HG03575 (cell line): ENCODE measurements around the gene LRRN4CL.
A peak's percentile ranks its signal among the peaks of the same experiment; 100 is the strongest.
"Not testable (repeated sequence)": the region's sequence is repeated elsewhere in the genome, so short reads cannot be mapped to it uniquely, and the experiment has no call there.

Source experiments
- ATAC-seq: cut with Tn5 transposase; IDR thresholded peaks from one replicate; pipeline ENCODE4 v1.9.1; 2021; ENCODE audit not compliant: unreplicated experiment, insufficient number of reproducible peaks, low FRiP score; ENCODE audit errors: extremely low read depth

The LRRN4CL gene

DNA sequence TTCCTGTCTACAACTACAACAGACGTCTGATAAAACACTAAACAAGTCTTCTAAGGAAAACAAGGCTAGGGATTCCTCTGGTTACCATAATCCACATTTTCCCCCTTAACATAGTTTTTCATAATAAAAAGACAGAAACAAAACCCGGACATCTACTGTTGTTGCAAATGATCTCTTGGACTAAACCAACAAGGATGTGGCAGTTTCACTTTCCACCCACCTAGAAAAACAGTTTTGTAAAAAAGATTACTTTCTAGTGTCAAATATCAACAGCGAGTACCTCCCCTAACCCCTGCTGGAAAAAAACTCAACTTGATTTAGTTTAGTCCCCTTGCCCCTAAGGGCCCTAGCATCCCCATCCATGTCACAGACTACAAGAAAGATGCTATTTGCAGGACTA, 23.5 kb upstream of the LRRN4CL start:
- no peak for ATAC-seq

DNA sequence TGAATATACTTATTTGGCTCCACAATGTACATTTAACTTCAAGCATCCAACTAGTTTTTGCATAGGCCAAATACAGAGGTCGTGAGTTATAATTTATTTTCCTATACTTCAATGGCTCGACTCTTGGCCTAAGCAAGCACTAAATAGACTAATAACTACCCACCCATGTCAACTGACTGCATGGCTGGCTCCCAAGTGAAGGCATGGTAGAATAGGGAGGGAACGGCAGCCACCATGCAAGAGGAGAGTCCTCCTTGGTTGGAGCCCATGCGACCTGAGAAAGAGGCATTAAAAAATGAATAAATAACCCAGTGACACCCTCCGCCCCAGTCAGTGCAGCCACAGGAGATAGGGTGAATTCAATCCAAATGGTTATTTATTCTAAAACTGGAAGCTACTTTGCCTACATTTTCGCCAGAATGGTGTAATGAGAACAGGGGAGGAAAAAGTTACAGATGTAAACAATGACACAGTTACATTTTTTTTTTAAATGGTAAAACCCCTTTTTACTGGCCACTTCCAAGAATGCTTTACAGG, 23.0 kb upstream of the LRRN4CL start:
- no peak for ATAC-seq

GRCh38 chr11:62710001-62710345, 20.6 kb upstream of the LRRN4CL start:
- ATAC-seq = no peak

DNA sequence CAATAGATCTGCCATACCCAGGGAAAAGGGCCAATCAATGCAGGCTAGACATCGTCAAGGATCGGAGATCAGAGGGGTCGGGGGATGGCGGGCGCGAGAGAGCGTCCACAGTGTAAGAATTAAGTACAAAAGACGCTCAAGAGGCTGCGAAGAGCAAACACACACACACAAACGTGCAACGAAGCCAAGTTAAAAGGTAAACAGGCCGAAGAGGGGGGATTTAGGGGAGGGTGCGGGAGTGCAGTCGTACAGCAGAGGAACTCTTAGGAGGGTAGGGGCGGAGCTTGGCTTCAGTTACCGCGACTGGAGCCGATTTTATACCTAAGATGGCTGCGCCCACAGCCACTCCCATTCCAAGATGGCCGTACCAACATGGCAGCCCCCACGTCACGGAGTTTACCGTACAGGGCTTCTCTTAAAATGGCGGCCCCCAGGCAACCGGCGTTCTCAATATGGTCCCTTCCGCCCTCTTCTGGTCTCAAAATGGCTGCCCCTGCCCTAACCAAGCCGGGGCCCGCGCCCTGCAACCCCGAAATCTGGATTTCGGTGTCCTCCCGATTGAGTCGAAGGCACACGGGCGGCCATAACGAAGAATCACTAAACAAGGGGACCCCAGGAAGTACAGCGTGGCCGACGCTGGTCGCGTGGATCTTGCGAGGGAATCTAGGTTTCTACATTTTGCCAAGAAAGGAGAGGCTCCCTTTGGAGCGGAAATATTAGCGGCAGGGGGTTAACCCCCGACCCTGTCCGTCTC, 20.1 kb upstream of the LRRN4CL start:
- ATAC-seq = peak; percentile 39

DNA sequence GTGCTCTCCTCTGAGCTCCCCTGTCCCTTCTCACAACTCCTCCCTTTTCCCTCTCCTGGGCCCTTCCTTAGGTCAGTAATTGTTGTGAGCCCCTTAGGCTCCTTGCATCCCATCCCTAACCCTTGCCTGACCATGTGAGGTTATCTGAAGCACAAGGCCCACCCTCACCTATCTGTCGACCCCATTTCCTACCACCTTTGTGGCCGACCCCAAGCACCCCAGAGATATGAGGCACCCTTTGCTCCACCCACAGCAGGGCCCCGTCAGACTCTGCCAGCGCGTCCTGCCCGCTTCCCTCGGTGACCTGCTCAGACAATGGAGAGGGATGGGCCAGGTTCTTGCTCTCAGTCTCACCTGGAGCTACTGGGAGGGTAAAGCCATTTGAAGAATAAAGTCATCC, 19.5 kb upstream of the LRRN4CL start:
- no peak for ATAC-seq

- ATAC-seq = no peak
These were observed 19.1 kb upstream of the LRRN4CL start for GRCh38 chr11:62708392-62708791.

DNA sequence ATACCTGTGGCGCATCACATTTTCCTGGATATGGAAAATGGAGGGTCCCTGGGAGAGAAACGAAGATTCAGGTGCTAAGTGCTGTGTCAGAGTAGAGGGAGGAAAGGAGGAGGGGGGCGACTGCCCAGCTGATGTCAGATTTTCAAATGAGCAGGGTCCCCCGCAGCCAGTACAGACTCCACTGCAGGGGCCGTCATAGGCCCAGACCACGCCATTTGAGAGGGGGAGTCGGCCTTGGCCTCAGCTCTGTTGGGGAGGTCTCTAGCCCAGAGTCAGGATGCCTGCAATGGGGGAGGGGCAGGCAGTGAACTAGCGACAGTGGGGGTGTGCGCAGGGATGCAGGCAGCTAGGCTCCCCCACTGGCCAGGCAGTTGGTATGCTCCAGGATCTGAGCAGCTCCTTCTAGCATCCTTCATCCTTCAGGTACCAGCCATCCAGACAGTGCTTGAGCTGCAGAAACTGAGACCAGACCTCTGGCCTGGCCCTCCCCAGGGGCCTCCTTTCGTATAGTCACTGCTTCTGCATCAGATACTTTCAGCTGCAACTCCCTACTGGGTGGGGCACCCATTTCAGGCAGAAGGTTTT, 18.0 kb upstream of the LRRN4CL start, which contains the start of the genes BSCL2 and GNG3:
Gene BSCL2 (minus strand): TSS at position 148 of the 585 bp plus-strand sequence. CDS start 229 bp downstream, outside the sequence.
Gene GNG3 (plus strand): TSS at position 400 of the 585 bp plus-strand sequence. CDS start 620 bp downstream, outside the sequence.
- no peak for ATAC-seq

- no peak for ATAC-seq
These were observed 17.5 kb upstream of the LRRN4CL start for GRCh38 chr11:62706850-62707247.

DNA sequence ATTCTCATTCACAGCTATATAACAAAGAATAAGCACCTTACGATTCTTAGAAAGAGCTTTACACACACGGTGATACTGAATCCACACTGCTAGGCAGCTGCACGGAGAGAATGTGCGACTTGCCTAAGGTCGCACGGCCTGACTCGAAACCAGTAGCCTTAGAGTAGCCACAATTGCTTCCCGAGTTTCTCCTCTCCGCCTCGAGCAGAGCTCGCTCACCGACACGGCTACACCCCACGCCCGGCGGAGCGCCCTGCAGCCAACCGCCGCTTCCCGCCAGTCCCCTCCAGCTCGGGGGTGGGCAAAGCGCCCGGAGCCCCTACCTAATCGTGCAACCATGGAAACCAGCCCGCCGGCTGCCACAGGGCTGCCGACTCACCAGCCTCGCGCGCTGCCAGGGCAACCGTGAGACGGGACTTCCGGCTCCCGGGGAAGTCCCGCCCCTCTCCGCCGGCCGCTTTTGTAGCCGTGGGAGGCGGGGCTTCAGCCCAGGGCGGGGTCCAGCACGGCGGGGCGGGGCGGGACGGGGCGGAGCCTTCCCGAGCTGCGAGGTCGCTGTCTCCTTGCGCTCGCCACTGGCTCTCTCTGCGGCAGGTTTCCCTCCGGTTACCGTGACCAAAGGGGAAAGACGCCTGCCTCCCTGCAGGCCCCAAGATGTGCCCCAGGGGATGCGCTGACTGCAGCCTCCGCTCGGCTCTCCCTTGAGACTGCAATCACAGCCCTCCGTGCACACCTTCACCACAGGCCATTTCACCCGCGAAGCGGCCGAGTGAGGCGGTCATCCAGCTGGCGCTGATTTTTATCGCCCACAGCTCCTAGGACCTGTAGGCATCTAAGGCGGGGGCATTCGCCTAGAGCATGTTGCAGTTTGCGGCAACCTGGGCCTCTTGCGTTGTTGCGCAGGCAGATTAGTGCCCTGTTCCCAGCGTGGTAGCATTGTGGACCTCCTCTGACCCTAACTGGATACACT, 16.8 kb upstream of the LRRN4CL start:
- ATAC-seq = no peak

DNA sequence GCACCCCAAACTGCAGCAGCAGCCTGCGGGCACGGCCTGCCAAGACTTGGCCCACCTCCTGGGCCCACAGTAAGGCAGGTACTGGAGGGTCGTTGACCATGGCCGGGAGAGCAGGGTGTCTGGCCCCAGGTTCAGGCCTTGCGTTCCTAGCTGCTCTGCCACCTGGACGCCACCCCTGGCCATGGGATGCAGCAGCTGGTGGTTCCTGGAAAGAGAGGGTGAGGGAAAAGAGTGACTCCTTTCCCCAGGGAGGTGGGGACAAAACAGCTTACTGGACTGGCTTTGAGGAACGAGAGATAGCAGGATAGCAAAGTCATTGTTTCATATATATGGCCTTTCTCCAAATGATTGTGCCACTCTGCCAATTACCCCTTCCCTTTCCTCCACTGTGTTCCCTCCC, 16.1 kb upstream of the LRRN4CL start:
- ATAC-seq = no peak

DNA sequence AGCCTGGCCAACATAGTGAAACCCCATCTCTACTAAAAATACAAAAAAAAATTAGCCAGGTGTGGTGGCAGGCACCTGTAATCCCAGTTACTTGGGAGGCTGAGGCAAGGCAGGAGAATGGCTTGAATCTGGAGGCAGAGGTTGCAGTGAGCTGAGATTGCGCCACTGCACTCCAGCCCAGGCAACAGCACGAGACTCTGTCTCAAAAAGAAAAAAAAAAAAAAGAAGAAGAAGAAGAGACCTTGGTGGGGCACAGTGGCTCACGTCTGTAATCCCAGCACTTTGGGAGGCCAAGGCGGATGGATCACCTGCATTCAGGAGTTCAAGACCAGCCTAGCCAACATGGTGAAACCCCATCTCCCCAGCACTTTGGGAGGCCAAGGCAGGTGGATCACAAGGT, 14.6 kb upstream of the LRRN4CL start:
- not testable (repeated sequence) for ATAC-seq

DNA sequence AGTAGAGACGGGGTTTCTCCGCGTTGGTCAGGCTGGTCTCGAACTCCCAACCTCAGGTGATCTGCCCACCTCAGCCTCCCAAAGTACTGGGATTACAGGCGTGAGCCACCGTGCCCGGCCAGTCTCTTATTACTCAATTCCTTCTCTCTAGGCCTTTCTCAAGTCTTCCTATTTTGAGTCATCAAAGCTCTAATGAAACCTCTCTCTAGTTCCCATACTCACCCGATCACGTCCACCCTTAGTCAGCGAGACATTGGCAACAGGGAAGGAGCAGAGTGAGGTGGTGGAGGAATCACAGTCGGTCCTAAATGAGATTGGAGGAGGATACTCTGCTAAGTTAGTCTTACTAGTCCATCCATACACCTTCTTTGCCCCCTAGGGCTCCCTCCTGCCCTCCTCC, 12.9 kb upstream of the LRRN4CL start:
- ATAC-seq = no peak

GRCh38 chr11:62694455-62695167, 5.3 kb upstream of the LRRN4CL start:
- ATAC-seq = no peak

- not testable (repeated sequence) for ATAC-seq
These were observed 4.3 kb upstream of the LRRN4CL start for GRCh38 chr11:62693624-62694023.

DNA sequence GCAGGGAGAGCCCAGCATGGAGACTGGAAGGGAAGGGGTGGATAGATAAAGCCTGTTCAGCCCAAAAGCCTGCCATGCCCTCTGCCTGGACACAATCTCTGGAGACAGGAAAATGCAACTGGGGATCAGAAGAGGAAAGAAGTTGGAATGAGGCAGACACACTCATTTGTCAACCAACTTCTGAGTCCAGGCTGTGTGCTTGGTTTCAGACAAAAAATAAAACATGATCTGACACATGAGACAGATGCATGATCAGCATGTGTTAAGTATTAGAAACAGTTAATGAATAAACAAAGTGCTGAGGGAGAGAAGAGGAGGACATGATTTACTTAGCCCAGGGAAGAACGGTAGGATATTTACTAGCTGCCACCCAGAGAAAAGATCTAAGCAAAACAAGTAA, 839 bp downstream of the LRRN4CL start:
- ATAC-seq = no peak

DNA sequence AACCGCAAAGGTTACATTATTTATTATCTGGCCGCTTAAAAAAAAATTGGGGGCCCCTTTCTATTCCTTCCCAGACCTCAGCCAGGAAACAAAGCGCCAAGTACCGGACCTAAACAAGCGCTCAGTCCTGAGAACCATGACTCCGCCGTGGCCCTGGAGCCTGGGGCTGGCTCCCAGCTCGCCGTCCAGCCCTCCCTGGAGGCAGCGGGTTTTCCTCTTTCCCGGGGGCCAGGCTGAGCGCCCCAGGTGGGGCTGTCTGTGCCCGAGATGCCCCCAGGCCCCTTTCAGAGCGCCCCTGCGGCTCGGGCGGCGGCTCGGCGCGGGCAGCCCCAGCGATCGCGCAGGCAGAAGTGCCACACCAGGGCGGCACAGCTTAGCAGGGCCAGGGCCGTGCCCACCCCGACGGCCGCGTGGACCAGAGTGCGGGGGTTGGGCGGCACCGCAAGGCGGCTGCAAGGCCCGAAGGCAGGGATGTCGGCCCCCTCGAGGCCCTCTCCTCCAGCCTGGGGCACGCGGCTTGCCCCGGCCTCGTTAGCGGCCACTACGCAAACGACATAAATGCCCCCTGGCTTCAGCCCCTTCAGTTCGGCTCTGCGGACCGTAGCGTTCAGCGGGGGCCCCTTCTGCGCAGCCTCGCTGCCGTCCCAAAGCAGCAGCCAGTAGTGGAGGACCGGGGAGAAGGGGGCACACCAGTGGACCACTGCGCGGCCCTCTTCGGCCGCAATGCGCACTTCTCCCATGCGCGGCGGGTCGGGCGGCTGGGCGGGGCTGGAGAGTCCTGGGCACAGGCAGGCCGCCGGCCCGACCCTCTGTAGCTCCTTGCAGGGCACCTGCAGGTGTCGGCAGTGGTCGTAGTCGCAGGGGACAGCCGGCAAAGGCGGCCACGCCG, 1.6 kb downstream of the LRRN4CL start:
- no peak for ATAC-seq

GRCh38 chr11:62682518-62682917, 6.8 kb downstream of the LRRN4CL start:
- no peak for ATAC-seq

GRCh38 chr11:62680825-62681240, 8.5 kb downstream of the LRRN4CL start:
- no peak for ATAC-seq
